GM18951 (cell line): Measurements from ENCODE around the gene SPINK5.
"Not testable (repeated sequence)": the region's sequence is repeated elsewhere in the genome, so short reads cannot be mapped to it uniquely, and the experiment has no call there.

Source experiments
- POLR2A ChIP-seq: IDR thresholded peaks from 4 replicates; pipeline ENCODE4 v1.6.1; 2011; ENCODE audit warnings: mild to moderate bottlenecking; ENCODE audit not compliant: insufficient read length, insufficient read depth; ENCODE audit errors: extremely low read depth
- in situ Hi-C: fragments of 300-500 bp; cut with MboI; formaldehyde crosslinking; loops from one replicate; pipeline ENCODE4 v1.12.0; 2022; ENCODE audit warnings: low sequenced_read_pairs, mixed read lengths, inconsistent platforms; ENCODE audit not compliant: unreplicated experiment

Gene SPINK5

GRCh38 chr5:148063861-148064260 is at the start of gene SPINK5:
SPINK5 (plus strand) TSS chr5:148063980; CDS start chr5:148064045, 65 bp downstream.
- TF ChIP-seq POLR2A = no peak
- in situ Hi-C loops = no loop called here

- no peak for TF ChIP-seq POLR2A
- in situ Hi-C loops = no loop called here
These were observed 49.5 kb upstream of the SPINK5 start for GRCh38 chr5:148014276-148014675.

GRCh38 chr5:148020257-148020988 is 43.4 kb upstream of the SPINK5 start:
- TF ChIP-seq POLR2A = no peak
- in situ Hi-C loops = no loop called here

GRCh38 chr5:148027505-148027904 is 36.3 kb upstream of the SPINK5 start:
- in situ Hi-C loops = no loop called here
- TF ChIP-seq POLR2A = no peak

GRCh38 chr5:148029131-148029530 is 34.6 kb upstream of the SPINK5 start:
- in situ Hi-C loops = no loop called here

GRCh38 chr5:148033134-148033533 is 30.6 kb upstream of the SPINK5 start:
- in situ Hi-C loops = no loop called here
- TF ChIP-seq POLR2A = no peak

More at GRCh38 chr5:148029131-148029530, 34.6 kb upstream of the SPINK5 start:
- no peak for TF ChIP-seq POLR2A

- in situ Hi-C loops = no loop called here
These were observed 28.1 kb upstream of the SPINK5 start for GRCh38 chr5:148035676-148036075.

GRCh38 chr5:148042881-148043280 is 20.9 kb upstream of the SPINK5 start:
- no peak for TF ChIP-seq POLR2A
- in situ Hi-C loops = no loop called here

More at GRCh38 chr5:148035676-148036075, 28.1 kb upstream of the SPINK5 start:
- TF ChIP-seq POLR2A = no peak

GRCh38 chr5:148043705-148044104 is 20.1 kb upstream of the SPINK5 start:
- in situ Hi-C loops = no loop called here
- no peak for TF ChIP-seq POLR2A

- in situ Hi-C loops = not testable (repeated sequence)
These were observed 8.6 kb upstream of the SPINK5 start for GRCh38 chr5:148055160-148055559.

- no peak for TF ChIP-seq POLR2A
- in situ Hi-C loops = no loop called here
These were observed 3.5 kb upstream of the SPINK5 start for GRCh38 chr5:148060309-148060708.

GRCh38 chr5:148060881-148061280 is 2.9 kb upstream of the SPINK5 start:
- no peak for TF ChIP-seq POLR2A
- in situ Hi-C loops = no loop called here

- in situ Hi-C loops = no loop called here
- TF ChIP-seq POLR2A = no peak
These were observed 6.8 kb downstream of the SPINK5 start for GRCh38 chr5:148070621-148071020.

GRCh38 chr5:148072207-148072606 is 8.4 kb downstream of the SPINK5 start:
- in situ Hi-C loops = no loop called here
- TF ChIP-seq POLR2A = no peak
